ENCODE results near the gene C13orf46.

C13orf46 gene

DNA sequence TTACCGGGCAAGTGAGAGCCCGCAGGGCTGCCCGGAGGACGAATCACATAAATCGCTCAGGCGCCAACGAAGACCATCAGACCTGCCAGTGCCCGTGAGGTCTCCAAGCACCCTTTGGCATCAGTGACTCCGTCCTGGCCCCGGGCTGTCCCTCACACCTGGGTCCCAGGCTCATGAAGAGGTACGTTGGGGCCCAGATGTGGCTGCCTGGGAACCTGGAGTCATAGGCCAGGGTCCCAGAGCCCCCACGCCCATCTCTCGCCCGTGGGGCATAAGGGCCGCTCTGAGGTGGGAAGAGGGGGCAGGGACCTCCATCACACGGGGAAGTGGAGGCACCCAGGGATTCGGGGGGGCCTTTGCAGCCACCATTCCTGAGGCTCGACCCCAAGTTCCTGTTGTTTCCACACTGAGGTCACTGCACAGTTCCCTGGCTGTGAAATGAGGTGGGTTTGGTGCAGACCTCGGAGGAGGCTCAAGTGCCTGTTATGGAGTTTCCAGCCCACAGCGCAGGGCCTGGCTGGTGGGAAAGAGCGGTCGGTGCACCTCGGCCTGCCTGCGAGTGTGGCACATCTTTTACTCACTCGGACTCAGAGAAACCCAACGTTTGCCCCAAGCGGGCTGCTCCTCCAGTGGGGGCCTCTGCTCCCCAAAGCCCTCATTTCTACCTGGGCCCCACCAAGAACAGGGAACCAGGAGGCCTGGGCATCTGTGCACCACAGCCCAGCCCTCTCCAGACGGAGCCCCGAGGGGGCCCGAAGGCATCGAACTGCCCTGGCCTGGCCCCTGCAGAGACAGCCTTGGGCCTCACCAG lies 35.9 kb upstream of the C13orf46 start:
- no peak for DNase-seq (ENCODE audit: low read depth)

GRCh38 chr13:114008964-114009589 lies 35.2 kb upstream of the C13orf46 start:
- DNase-seq (ENCODE audit: low read depth): no peak

DNA sequence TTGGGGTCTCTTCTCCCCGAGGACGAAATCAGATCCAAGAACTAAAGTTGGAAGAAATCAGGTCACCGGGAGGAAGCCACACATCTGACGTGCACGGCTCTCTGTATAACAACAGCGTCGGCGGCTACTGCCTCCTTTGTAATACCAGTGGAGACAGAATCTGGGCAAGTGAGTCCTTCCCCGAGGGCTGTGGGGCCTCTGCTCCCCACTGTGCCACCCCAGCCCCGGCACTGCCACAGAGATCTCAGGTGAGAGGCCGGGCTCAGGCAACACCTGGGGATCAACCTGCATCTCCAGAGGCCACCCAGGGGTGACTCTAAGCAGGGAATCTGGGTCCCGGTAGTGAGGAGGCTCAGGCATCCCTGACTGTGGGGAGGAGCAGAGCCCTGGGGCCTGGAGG lies 33.7 kb upstream of the C13orf46 start:
- no peak for DNase-seq (ENCODE audit: low read depth)

DNA sequence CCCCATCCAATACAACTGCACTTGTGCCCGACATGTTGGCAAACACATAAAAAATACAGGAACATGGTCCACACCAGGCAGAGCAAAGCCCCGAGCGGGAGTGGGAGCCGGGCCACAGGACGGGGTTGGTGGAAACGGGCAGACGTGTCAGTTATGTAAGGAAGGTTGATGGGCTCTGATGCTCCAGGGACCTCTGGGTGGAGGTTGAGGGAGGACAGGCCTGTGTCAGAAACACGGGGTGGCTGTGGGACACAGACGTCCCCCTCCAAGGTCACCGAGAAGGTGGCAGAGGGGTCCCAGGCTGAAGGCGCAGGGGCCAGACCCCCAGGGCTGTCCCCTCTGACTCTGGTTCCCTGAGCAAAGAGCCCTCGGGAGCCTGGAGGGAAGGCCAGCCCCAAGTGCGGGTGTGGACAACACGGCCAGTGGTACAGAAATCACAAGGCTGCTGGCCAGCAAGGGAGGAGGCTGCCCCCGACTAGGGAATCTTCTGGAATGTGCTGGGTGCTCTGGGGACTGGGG lies 31.4 kb upstream of the C13orf46 start:
- no peak for DNase-seq (ENCODE audit: low read depth)

- DNase-seq (ENCODE audit: low read depth): no peak
Measured at GRCh38 chr13:114004420-114005205, 30.7 kb upstream of the C13orf46 start.

DNA sequence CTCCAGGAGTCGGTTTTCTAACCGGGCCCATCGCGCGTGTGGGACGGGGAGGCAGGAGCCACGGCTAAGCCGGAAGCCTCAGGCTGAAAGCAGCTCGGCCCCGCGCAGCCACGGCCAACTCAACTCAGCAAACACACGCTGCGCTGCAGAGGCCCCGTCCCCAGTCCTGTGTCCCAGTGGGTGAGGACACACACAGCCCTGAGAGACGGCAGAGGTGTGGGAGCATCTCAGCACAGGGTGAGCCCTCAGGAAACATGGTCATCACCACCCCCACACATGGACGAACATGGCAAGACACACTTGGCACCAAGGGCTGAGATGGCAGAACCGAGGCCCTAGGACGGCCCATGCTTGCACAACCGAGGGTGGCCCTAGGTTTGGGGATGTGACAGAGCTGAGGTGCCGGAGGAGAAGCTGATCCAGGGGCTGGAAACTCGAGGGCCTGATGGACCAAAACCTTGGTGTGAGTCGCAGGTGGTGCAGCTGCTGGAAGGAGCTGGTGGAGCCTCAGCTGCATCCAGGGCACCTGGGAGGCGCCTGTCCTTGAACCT lies 29.0 kb upstream of the C13orf46 start:
- DNase-seq (ENCODE audit: low read depth): no peak

GRCh38 chr13:114002009-114002544 lies 28.2 kb upstream of the C13orf46 start:
- DNase-seq (ENCODE audit: low read depth): no peak

GRCh38 chr13:114001331-114002008 lies 27.6 kb upstream of the C13orf46 start:
- DNase-seq (ENCODE audit: low read depth): no peak

DNA sequence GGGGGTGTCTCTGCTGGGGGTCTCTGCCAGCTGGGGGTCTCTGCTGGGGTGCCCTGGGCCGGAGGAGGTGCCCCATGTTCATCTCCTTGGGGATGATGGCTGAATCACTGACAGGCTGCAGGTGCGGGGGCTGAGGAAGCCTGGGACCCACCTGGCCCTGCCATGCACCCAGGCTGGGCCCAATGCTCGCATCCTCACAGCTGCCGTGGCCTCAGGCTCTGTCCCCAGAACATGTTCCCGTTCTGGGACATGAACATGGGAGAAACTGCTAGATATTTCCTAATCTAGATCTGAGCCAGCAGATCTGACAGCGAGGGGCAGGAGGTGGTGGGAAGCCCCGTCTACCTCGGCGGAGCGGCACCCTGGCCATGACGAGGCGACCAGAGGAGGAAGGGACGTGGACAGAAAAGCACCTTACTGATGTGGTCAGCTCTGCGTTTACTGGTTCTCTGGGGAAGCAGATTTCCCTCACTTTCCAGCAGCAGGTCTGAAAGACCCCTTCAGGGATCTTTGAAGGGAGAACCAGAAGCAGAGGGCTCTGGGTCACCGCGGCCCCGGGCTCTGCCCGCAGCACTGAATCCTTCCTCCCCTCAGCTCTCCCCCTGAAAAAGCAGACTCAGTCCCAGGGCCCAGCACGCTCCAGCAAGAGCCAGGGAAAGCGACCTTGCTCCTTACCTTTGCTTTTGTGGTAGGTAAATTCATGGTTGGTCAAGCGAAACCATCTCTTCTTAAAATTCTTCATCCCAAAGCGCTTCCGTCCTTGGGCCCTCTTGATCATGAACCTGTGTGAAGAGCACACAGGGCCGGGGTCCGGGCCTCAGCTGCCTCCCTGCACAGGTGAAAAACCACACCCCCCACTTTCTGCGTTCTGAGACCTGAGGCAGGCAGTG lies 26.5 kb upstream of the C13orf46 start:
- DNase-seq (ENCODE audit: low read depth): no peak

- DNase-seq (ENCODE audit: low read depth): no peak
Measured at GRCh38 chr13:113999618-113999910, 25.7 kb upstream of the C13orf46 start.

DNA sequence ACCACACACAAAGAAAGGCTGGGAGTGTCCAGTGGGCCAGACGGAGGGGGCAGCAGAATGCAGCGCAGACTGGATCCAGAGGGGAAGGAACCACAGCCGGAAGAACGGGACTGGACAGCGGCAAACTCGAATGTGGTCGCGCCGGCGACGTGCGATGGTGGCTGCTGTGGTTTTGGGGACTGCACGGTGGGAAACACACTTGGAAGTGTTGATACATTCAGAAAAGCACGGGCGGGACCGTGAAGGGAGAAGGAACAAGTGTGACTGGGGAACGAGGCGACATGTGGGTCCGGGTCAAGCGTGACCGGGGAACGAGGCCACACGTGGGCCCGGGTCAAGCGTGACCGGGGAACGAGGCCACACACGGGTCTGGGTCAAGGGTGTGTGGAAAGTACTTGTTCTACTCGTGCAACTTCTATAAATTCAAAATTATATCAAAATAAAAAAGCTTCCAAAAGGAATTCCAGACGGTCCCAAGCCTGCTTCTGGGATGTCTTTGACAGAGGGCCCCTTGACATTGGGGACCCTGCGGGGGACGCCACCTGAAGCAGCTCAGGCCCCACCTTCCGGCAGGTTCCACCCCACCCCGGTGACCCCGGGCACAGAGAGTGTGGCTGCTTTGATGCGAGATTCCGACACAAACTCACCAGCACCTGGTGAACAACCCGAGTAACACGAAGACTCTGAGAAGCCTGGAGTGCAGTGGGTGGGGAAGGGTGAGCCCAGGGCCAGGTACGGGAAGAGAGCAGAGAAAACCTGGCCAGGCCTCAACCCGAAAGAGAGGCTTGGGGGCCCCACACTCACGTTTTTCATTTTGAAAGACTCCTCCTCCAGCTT lies 25.1 kb upstream of the C13orf46 start:
- DNase-seq (ENCODE audit: low read depth): no peak

DNA sequence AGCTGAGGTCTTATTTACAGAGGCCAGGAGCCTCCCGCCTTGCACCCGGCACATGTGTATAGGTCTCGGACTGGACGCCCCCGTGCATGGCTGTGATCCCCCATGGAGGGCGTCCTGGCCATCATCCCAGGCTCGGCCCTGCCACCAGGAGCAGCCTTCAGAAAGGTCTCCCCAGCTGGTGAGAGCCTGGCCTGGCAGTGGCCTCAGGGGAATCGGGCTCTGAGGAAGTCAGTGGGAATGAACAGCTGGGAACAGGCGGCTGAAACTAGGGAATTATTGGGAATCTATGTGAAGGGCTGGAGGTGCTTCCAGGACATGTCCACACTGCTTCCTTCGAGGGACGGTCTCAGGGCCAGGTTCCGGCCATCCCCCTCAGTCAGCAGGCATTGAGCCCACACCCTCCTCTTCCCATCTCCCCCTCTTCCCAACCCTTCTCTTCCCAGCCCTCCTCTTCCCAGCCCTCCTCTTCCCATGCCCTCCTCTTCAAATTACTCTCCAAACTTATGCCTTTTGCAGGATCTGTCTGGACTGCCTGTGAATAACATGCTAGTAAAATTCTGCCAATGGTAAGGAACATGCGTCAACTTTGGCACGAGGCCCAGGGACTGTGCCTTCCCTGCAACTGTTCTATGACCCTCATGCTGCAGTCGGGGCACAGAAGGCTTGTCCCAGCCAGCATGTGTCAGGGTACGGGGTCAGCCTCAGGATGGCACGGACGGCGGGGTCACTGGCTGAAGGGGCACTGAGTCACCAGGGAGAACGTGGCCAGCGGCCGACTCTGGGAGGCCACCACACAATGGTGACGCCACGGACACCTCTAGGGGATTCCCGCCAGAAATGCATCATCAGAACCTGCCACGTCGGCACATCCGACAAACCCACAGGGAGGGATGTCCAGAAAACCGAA lies 24.2 kb upstream of the C13orf46 start:
- DNase-seq (ENCODE audit: low read depth): no peak

DNA sequence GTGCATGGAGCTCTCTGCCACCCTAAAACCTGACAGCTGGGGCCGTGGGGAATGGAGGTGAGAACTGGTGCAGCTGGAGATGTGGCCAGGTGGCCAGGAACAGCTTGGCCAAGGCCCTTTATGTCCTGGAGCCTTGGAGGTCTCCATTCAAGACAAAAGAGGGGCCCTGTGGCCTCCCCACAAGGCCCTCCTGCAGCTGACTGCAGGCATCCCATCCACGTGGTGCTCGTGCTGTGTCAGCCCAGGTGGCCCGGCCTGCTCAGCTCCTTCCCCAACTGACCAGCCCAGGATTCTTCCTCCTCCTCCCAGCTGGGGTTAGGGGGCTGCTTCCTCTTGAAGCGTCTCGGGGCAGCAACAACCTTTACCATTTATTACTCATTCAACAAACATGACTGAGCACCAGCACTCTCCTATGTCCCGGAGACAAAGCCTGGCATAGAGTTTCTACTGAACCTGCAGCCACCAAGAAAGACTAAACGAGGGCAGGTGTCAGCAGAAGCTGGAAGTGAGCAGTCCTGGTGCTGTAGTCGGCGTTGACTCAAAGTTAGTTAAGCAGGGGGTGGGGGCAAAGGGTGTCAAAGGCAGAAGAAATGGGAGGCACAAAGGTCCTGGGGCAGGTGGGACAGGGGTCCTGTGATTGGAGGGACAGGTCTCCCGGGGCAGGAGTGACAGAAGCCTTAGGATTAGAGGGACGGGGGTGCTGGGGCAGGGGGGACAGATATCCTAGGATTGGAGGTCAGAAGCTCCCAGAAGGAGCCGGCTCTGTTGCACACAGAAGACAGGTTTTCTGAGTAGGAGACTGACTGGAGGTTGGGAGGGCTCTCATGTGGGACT lies 23.3 kb upstream of the C13orf46 start:
- no peak for DNase-seq (ENCODE audit: low read depth)

DNA sequence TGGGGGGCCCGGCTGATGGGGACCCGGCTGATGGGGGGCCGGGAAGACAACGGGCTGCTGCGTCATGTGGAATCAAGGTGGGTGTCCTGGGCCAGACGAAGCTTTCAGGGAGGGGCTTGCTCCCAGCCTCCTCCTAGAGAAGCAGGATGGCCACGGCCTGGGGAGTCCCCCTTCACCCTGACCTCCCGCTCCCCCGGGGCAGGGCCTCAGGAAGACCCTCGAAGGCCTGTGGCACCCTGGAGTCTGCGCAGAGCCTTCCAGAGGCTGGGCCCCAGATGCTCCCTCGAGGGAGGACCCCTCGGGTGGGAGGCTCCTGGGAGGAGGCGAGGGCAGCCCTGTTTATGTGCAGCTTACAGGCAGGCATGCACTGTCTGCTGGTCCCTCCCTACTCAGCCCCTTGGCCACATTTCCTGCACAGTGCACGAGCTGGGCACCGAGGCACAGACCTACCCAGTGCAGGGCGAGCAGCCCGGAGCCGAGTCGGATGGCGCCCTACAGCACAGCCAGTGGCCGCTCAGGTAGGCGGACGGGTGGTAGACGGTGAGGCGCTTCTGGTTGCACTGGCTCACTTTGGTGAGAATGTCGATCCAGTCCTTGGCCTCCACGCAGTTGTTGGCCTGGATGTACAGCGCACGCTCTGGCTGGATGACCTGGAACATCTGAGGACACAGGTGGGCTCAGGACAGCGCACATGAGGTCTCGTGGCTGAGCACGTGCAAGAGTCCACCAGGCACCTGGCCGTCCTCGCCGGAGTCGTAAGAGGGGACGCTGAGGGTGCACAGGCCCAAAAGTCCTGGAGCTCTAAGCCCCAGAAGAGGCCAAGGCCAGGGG lies 22.4 kb upstream of the C13orf46 start:
- DNase-seq (ENCODE audit: low read depth): no peak

- no peak for DNase-seq (ENCODE audit: low read depth)
Measured at GRCh38 chr13:113995051-113995601, 21.2 kb upstream of the C13orf46 start.

- no peak for DNase-seq (ENCODE audit: low read depth)
Measured at GRCh38 chr13:113992276-113993005, 18.6 kb upstream of the C13orf46 start.
